ENCODE measurements around the gene FUBP1. TPM values are rescaled to one million over a fixed set of nuclear protein-coding genes. Genes with fewer than 3 reads are reported as not detected.

FUBP1 gene
- total RNA-seq, 2 donors from 2014 or later: 73.8 to 118 TPM

DNA sequence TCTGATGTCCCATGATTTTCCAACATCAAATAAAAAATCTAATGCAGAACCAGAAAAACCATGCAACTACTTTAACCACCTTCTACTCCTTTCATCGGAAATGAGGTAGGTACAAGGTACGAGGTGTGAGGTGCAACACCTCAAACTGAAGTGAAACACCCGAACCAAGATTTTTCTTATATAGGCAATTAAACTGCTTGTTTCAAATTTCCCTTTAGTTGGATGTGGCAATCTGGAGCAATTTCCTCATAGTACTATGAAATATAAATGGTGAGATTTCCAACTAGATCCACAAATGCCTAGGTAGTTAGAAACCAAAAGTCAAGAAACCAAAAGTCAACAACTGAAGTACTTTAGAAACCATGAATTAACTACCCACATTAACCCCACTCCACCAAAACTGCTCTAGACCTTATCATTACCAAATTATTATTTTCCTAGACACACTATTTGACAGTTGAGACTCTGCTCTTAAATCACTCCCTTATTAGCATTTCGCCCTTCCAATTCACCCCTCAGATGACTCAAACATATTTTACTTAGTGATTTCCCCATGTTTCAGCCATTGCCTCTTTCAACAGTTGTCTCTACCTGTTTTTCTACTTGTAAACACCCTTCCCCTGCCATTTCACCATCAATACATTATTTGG lies 37.8 kb downstream of the FUBP1 start:
- peaks cover 46% of the 10 kb centered on the region for H3K36me3 ChIP-seq
- no peak for DNase-seq (ENCODE audit: low spot score)
- TF ChIP-seq, protein P1, sequence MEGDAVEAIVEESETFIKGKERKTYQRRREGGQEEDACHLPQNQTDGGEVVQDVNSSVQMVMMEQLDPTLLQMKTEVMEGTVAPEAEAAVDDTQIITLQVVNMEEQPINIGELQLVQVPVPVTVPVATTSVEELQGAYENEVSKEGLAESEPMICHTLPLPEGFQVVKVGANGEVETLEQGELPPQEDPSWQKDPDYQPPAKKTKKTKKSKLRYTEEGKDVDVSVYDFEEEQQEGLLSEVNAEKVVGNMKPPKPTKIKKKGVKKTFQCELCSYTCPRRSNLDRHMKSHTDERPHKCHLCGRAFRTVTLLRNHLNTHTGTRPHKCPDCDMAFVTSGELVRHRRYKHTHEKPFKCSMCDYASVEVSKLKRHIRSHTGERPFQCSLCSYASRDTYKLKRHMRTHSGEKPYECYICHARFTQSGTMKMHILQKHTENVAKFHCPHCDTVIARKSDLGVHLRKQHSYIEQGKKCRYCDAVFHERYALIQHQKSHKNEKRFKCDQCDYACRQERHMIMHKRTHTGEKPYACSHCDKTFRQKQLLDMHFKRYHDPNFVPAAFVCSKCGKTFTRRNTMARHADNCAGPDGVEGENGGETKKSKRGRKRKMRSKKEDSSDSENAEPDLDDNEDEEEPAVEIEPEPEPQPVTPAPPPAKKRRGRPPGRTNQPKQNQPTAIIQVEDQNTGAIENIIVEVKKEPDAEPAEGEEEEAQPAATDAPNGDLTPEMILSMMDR (IDR thresholded peaks at IDR 0.05): no peak
- H3K4me3 ChIP-seq: no peak overlapping the region
- ATAC-seq (ENCODE audit: insufficient number of reproducible peaks, low FRiP score, low read depth): no peak
- H3K9me3 ChIP-seq: no peaks in the 10 kb centered on the region
- peaks cover 0 to 14% of the 10 kb centered on the region in 2 donors for H3K4me1 ChIP-seq (ENCODE audit: control insufficient read depth in 1 of 2, low read depth in 2 of 2)
- H3K27me3 ChIP-seq (replicated peaks; ENCODE audit: insufficient read depth): no peaks in the 10 kb centered on the region
- H3K27ac ChIP-seq: no peak overlapping the region

- no peak for DNase-seq (ENCODE audit: low spot score)
- Histone ChIP-seq H3K4me1 (ENCODE audit: control insufficient read depth in 1 of 2, low read depth in 2 of 2) (peaks cover 0 to 14% of the 10 kb centered on the region in 2 donors), H3K27me3 (replicated peaks; ENCODE audit: insufficient read depth) (no peaks in the 10 kb centered on the region), H3K27ac (no peak overlapping the region), H3K4me3 (no peak overlapping the region), H3K36me3 (peaks cover 50% of the 10 kb centered on the region), H3K9me3 (no peaks in the 10 kb centered on the region)
- TF ChIP-seq, protein P1 (IDR thresholded peaks at IDR 0.05): no peak
- no peak for ATAC-seq (ENCODE audit: insufficient number of reproducible peaks, low FRiP score, low read depth)
These were observed 40.2 kb downstream of the FUBP1 start for GRCh38 chr1:77938651-77939050.

DNA sequence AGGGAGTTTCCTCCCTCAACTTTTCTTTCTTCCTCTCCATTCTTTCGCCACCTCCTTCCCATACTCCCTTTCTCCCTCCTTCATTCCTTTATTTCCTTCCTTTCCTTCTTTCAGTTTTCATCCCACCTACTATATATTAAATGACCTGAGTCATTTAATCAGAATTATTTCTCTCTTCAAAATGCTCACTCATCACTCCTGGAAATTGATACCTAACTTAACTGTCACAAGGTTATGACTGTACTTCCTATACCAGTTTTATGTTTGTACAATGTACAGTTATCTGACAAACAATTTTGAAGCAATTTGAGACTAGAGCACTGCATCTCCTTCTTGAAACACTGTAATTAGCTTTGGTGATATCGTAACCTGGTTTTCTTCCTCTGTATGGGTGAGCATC lies 49.1 kb downstream of the FUBP1 start:
- no peak overlapping the region for H3K27ac ChIP-seq
- no peaks in the 10 kb centered on the region for H3K9me3 ChIP-seq
- TF ChIP-seq, protein P1 (IDR thresholded peaks at IDR 0.05): no peak
- H3K4me3 ChIP-seq: no peak overlapping the region
- DNase-seq (ENCODE audit: low spot score) (no peak), ATAC-seq (ENCODE audit: insufficient number of reproducible peaks, low FRiP score, low read depth) (no peak)
- H3K4me1 ChIP-seq (ENCODE audit: control insufficient read depth in 1 of 2, low read depth in 2 of 2): peaks cover 0 to 3% of the 10 kb centered on the region in 2 donors
- peaks cover 62% of the 10 kb centered on the region for H3K36me3 ChIP-seq
- no peaks in the 10 kb centered on the region for H3K27me3 ChIP-seq (replicated peaks; ENCODE audit: insufficient read depth)

DNA sequence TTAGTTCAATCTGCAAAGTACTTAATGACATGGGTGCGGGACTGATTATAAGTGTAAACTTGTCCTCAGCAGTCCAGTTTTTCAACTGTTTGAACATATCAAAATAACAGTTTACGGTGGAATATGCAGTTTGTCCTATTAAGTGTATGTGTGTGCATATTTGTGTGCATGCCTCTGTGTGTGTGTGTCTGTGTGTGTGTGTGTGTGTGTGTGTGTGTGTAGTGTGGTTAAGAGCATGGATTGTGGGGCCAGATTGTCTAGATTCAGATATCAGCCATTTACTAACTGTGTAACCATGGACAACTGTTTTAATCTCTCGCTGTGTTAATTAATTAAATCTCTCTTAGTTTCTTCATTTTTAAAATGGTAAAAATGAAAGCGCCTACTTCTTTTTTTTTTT lies 51.5 kb downstream of the FUBP1 start:
- Histone ChIP-seq H3K36me3 (peaks cover 56% of the 10 kb centered on the region), H3K4me1 (ENCODE audit: control insufficient read depth in 1 of 2, low read depth in 2 of 2) (peaks cover 0 to 3% of the 10 kb centered on the region in 2 donors), H3K4me3 (no peak overlapping the region), H3K27me3 (replicated peaks; ENCODE audit: insufficient read depth) (no peaks in the 10 kb centered on the region), H3K9me3 (no peaks in the 10 kb centered on the region), H3K27ac (no peak overlapping the region)
- ATAC-seq (ENCODE audit: insufficient number of reproducible peaks, low FRiP score, low read depth): no peak
- TF ChIP-seq, protein P1 (IDR thresholded peaks at IDR 0.05): no peak
- no peak for DNase-seq (ENCODE audit: low spot score)

- Histone ChIP-seq H3K36me3 (peaks cover 54% of the 10 kb centered on the region), H3K4me1 (ENCODE audit: control insufficient read depth in 1 of 2, low read depth in 2 of 2) (peaks cover 0 to 3% of the 10 kb centered on the region in 2 donors), H3K9me3 (no peaks in the 10 kb centered on the region), H3K27me3 (replicated peaks; ENCODE audit: insufficient read depth) (no peaks in the 10 kb centered on the region), H3K4me3 (peak overlapping the region; percentile 37), H3K27ac (no peak overlapping the region)
- DNase-seq (ENCODE audit: low spot score) (no peak), ATAC-seq (ENCODE audit: insufficient number of reproducible peaks, low FRiP score, low read depth) (no peak)
- TF ChIP-seq, protein P1 (IDR thresholded peaks at IDR 0.05): no peak
These were observed 52.1 kb downstream of the FUBP1 start for GRCh38 chr1:77926561-77927357.
